SK-N-SH (cell line): ENCODE results near the gene ATP13A3. TPM values are rescaled to one million over a fixed set of nuclear protein-coding genes. Genes with fewer than 3 reads are reported as not detected.

Experiments used
- CTCF ChIA-PET: fragments of 300-600, 350-600 bp; formaldehyde crosslinking; extraction: SDS; loops from one replicate; lab custom pipeline; 2021; lab: Yijun Ruan, JAX
- POLR2A ChIA-PET: fragments of 350-600 bp; sonication (Branson Sonifier 250); formaldehyde crosslinking; extraction: SDS; loops from one replicate; lab custom pipeline; 2020; ENCODE audit warnings: antibody characterized with exemption, inconsistent platforms; lab: Yijun Ruan, JAX
- DNase-seq: peaks from one replicate; pipeline ENCODE4 v3.0.0; 2012
- H2AFZ ChIP-seq: fragments of 200-600 bp; sonication (generic); 2 replicates; pipeline ENCODE4 v1.8.1; 2016; ENCODE audit warnings: antibody characterized with exemption, mild to moderate bottlenecking, low read depth
- H3F3A ChIP-seq: fragments of 200-600 bp; sonication (generic); replicated peaks from 2 replicates; pipeline ENCODE3; 2016; ENCODE audit warnings: antibody characterized with exemption, mild to moderate bottlenecking; ENCODE audit not compliant: insufficient read depth
- H3K27ac ChIP-seq, 2 experiments: fragments of 200-500 bp in 1 of 2; fragments of 200-600 bp in 1 of 2; sonication (Bioruptor generic) in 1 of 2; sonication (generic), shearing (Covaris generic) in 1 of 2; 2 replicates each; pipeline versions ENCODE4 v1.5.1 to v1.6.1; 2014 to 2016; ENCODE audit warnings: low read depth in 2 of 2, inconsistent platforms in 1 of 2, low read length in 1 of 2, mild to moderate bottlenecking in 1 of 2, mixed read lengths in 1 of 2
- H3K27me3 ChIP-seq: fragments of 200-600 bp; sonication (generic), shearing (Covaris generic); 2 replicates; pipeline ENCODE4 v1.6.1; 2016; ENCODE audit warnings: mixed run types; ENCODE audit not compliant: insufficient read depth
- H3K36me3 ChIP-seq, 2 experiments: fragments of 200-500 bp in 1 of 2; fragments of 200-600 bp in 1 of 2; sonication (Bioruptor generic) in 1 of 2; sonication (generic) in 1 of 2; replicated peaks in 1 of 2; 2 replicates each; pipeline versions ENCODE3 to v1.5.1; 2014 to 2016; ENCODE audit warnings: low read length in 1 of 2, mild to moderate bottlenecking in 1 of 2; ENCODE audit not compliant: insufficient read depth in 2 of 2, control insufficient read depth in 1 of 2
- H3K4me1 ChIP-seq, 2 experiments: fragments of 200-500 bp in 1 of 2; fragments of 200-600 bp in 1 of 2; sonication (Bioruptor generic) in 1 of 2; sonication (generic), shearing (Covaris generic) in 1 of 2; 2 replicates each; pipeline versions ENCODE4 v1.5.1 to v1.6.1; 2014 to 2016; ENCODE audit warnings: low read depth in 1 of 2, low read length in 1 of 2, mixed run types in 1 of 2; ENCODE audit not compliant: insufficient read depth in 2 of 2, control insufficient read depth in 1 of 2
- H3K4me2 ChIP-seq: fragments of 200-600 bp; sonication (generic), shearing (Covaris generic); 2 replicates; pipeline ENCODE4 v1.6.1; 2017; ENCODE audit warnings: mixed run types
- H3K4me3 ChIP-seq, 2 experiments: fragments of 200-500 bp in 1 of 2; fragments of 200-600 bp in 1 of 2; sonication (Bioruptor generic) in 1 of 2; sonication (generic), shearing (Covaris generic) in 1 of 2; 2 replicates each; pipeline versions ENCODE4 v1.5.1 to v1.8.1; 2014 to 2016; ENCODE audit warnings: low read depth in 2 of 2, inconsistent platforms in 1 of 2, low read length in 1 of 2, mild to moderate bottlenecking in 1 of 2, mixed read lengths in 1 of 2, moderate library complexity in 1 of 2
- H3K79me2 ChIP-seq: fragments of 200-600 bp; sonication (generic); 2 replicates; pipeline ENCODE4 v1.8.1; 2017; ENCODE audit warnings: mild to moderate bottlenecking; ENCODE audit not compliant: insufficient read depth
- H3K9ac ChIP-seq: fragments of 200-600 bp; sonication (generic); 2 replicates; pipeline ENCODE4 v1.6.1; 2017; ENCODE audit warnings: mixed run types
- H3K9me2 ChIP-seq: fragments of 200-600 bp; sonication (generic); 2 replicates; pipeline ENCODE4 v1.6.1; 2017; ENCODE audit warnings: mixed run types
- H3K9me3 ChIP-seq: fragments of 200-600 bp; sonication (generic); 2 replicates; pipeline ENCODE4 v1.6.1; 2017; ENCODE audit warnings: mixed run types, mild to moderate bottlenecking, moderate library complexity
- H4K20me1 ChIP-seq: fragments of 200-600 bp; sonication (generic); 2 replicates; pipeline ENCODE4 v1.6.1; 2017; ENCODE audit warnings: mild to moderate bottlenecking, mixed run types; ENCODE audit not compliant: insufficient read depth
- CHD2 ChIP-seq: fragments of 150-350 bp; IDR thresholded peaks from 2 replicates; pipeline ENCODE4 v1.6.1; 2018; ENCODE audit warnings: low read length; ENCODE audit not compliant: partially characterized antibody
- CTCF ChIP-seq: fragments of 200-600 bp; sonication (generic); IDR thresholded peaks from 2 replicates; pipeline ENCODE4 v1.6.1; 2017; ENCODE audit warnings: antibody characterized with exemption, mild to moderate bottlenecking, moderate library complexity
- ELF1 ChIP-seq: IDR thresholded peaks from 2 replicates; pipeline ENCODE4 v1.4.0; 2012
- FOXM1 ChIP-seq: IDR thresholded peaks from 2 replicates; pipeline ENCODE4 v1.4.0; 2012; ENCODE audit warnings: low read depth, mild to moderate bottlenecking
- JUND ChIP-seq: IDR thresholded peaks from 2 replicates; pipeline ENCODE4 v1.4.0; 2012
- MXI1 ChIP-seq: IDR thresholded peaks from 2 replicates; pipeline ENCODE4 v1.6.1; 2012; ENCODE audit warnings: mild to moderate bottlenecking, low read depth, low read length, improper control_type of control experiment
- NFIC ChIP-seq: IDR thresholded peaks from 2 replicates; pipeline ENCODE4 v1.4.0; 2012; ENCODE audit warnings: borderline replicate concordance
- NRF1 ChIP-seq: IDR thresholded peaks from 2 replicates; pipeline ENCODE4 v1.6.1; 2012; ENCODE audit warnings: low read depth, mild to moderate bottlenecking, low read length
- RAD21 ChIP-seq: IDR thresholded peaks from 2 replicates; pipeline ENCODE4 v1.6.1; 2012; ENCODE audit warnings: mild to moderate bottlenecking, low read length
- REST ChIP-seq: IDR thresholded peaks from 2 replicates; pipeline ENCODE4 v1.6.1; 2012; ENCODE audit warnings: mild to moderate bottlenecking, low read depth, low read length, moderate library complexity
- RFX5 ChIP-seq: IDR thresholded peaks from 2 replicates; pipeline ENCODE4 v1.6.1; 2012; ENCODE audit warnings: mild to moderate bottlenecking, improper control_type of control experiment, low read length
- SMC3 ChIP-seq: IDR thresholded peaks from 2 replicates; pipeline ENCODE4 v1.6.1; 2012; ENCODE audit warnings: low read depth, low read length, improper control_type of control experiment
- TAF1 ChIP-seq: IDR thresholded peaks from 2 replicates; pipeline ENCODE4 v1.6.1; 2012; ENCODE audit warnings: low read depth, mild to moderate bottlenecking, low read length, moderate library complexity, borderline replicate concordance
- TEAD4 ChIP-seq: IDR thresholded peaks from 2 replicates; pipeline ENCODE4 v1.4.0; 2012; ENCODE audit warnings: mild to moderate bottlenecking, borderline replicate concordance; ENCODE audit not compliant: insufficient read depth
- YY1 ChIP-seq: IDR thresholded peaks from 2 replicates; pipeline ENCODE4 v1.4.0; 2012; ENCODE audit warnings: low read depth, mild to moderate bottlenecking
- WGBS: methylation state at CpG from one replicate; pipeline ENCODE4 v1.1.6; 2017; ENCODE audit warnings: low lambda C conversion rate; 5-methylcytosine and 5-hydroxymethylcytosine counted together
- polyA plus RNA-seq, 3 experiments: library from polyadenylated mRNA; depleted of rRNA; stranded (reverse); fragments of >200 nt; gene quantifications; 2 replicates each; pipeline ENCODE4 v1.2.3, GENCODE V29; 2012
- TF ChIP-seq, protein P1 (sequence below): fragments of 150-350 bp; IDR thresholded peaks from 2 replicates; pipeline ENCODE4 v1.6.1; 2017; ENCODE audit warnings: antibody characterized with exemption, low read length, low read depth, borderline replicate concordance
- TF ChIP-seq, protein P2 (sequence below): IDR thresholded peaks from 2 replicates; pipeline ENCODE4 v1.4.0; 2012; ENCODE audit warnings: low read depth, borderline replicate concordance

Gene ATP13A3
- polyA plus RNA-seq, 1 of the 3 experiments (the other 2 are of a cell fraction) = 48.2 TPM

DNA sequence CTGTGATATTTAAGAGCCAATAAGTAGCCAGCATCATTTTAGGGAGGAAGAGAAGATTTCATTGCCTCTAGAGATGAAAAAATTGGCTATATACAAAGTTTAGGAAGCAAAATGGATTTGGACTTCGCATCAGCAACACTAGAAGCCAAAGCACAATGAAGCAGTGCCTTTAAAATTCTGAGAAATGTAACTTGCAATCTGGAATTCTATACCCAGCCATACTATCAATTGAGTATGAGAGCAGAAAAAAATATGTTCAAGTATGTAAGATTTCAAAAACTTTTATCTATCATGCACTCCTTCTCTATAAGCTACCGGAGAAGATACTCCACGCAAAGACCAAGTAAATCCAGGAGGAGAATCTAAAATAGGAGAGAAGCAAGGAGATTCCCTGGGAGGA lies 47.4 kb upstream of the ATP13A3 start (continued):
- TF ChIP-seq CTCF (no peak), RFX5 (no peak), FOXM1 (no peak), TEAD4 (no peak)
- TF ChIP-seq, protein P1, sequence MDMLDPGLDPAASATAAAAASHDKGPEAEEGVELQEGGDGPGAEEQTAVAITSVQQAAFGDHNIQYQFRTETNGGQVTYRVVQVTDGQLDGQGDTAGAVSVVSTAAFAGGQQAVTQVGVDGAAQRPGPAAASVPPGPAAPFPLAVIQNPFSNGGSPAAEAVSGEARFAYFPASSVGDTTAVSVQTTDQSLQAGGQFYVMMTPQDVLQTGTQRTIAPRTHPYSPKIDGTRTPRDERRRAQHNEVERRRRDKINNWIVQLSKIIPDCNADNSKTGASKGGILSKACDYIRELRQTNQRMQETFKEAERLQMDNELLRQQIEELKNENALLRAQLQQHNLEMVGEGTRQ = no peak

- TF ChIP-seq REST (no peak), NFIC (no peak), MXI1 (no peak), RAD21 (no peak), TAF1 (no peak), YY1 (no peak), CHD2 (no peak), JUND (no peak), ELF1 (no peak), SMC3 (no peak), NRF1 (no peak), CTCF (no peak)
- TF ChIP-seq, protein P2, sequence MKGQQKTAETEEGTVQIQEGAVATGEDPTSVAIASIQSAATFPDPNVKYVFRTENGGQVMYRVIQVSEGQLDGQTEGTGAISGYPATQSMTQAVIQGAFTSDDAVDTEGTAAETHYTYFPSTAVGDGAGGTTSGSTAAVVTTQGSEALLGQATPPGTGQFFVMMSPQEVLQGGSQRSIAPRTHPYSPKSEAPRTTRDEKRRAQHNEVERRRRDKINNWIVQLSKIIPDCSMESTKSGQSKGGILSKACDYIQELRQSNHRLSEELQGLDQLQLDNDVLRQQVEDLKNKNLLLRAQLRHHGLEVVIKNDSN = no peak
- TF ChIP-seq, all 33 proteins: peak for 0
- Histone ChIP-seq H3K27ac (no peak overlapping the region), H3K9me3 (peaks cover 12% of the 10 kb centered on the region; the same call in 1 of the 2 replicates), H3K79me2 (no peaks in the 10 kb centered on the region), H2AFZ (no peak overlapping the region), H3K27me3 (no peaks in the 10 kb centered on the region), H3K9me2 (no peaks in the 10 kb centered on the region), H3K4me2 (no peak overlapping the region), H3K36me3 (no peaks in the 10 kb centered on the region), H3K4me1 (peaks cover 7 to 10% of the 10 kb centered on the region in 2 experiments; a peak in 2 of 4 replicates), H3F3A (peaks cover 24% of the 10 kb centered on the region), H3K9ac (no peak overlapping the region), H4K20me1 (no peaks in the 10 kb centered on the region), H3K4me3 (no peak overlapping the region)
- POLR2A ChIA-PET = no interaction called here
- CTCF ChIA-PET = no interaction called here
- no peak for DNase-seq
- WGBS = 70% methylated on average over 4 of the region's 4 CpGs
Observed at GRCh38 chr3:194532591-194532990, 45.8 kb upstream of the ATP13A3 start.
